Stimulated activated CD4-positive, alpha-beta T cell treated with anti-CD3 and anti-CD28 coated beads, Interleukin-12 subunit alpha, Interleukin-12 subunit beta, amount 100 ng/mL, for 4 hours (primary cell): Measurements from ENCODE around the gene LTBP2.

Experiments used
- DNase-seq: peaks from one replicate; pipeline ENCODE4 v3.0.0-alpha.2; 2020

Gene LTBP2

DNA sequence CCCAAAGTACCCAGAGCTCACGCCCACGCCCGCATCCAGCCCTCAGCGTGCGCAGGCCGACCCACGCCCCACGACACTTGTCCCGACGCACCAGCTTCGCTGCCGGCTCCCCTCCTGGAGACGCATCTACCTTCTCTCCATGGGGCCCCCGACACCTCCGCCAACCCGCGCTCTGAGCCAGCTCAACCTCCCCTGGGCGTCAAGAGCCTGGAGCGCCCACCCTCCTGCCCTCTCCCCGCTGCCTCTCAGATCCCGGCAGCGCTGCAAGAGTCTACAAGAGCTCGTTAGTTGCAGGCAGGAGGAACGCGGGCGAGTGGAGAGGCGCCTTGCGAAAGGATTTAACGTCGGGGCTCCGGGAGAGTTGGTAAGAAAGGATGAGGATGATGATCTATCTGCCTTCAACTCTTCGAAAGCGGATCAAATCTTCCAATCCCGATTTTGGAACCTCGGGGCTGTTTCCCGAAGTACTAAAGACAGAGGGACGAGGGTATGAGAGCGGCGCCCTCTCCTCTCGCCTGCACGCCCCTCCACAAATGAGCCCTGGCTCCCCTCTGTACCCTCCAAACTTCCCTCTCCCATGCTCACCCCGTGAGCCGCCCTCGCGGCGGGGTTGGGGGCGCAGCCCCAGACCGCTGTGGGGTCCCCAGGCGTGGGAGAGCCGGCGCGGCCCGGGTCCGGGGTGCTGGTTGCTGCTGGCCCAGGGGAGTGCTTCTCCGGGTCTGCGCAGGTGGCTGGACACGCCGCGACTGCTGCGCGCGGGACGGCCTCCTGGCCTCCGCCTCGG is 979 bp downstream of the LTBP2 start:
- no peak for DNase-seq

DNA sequence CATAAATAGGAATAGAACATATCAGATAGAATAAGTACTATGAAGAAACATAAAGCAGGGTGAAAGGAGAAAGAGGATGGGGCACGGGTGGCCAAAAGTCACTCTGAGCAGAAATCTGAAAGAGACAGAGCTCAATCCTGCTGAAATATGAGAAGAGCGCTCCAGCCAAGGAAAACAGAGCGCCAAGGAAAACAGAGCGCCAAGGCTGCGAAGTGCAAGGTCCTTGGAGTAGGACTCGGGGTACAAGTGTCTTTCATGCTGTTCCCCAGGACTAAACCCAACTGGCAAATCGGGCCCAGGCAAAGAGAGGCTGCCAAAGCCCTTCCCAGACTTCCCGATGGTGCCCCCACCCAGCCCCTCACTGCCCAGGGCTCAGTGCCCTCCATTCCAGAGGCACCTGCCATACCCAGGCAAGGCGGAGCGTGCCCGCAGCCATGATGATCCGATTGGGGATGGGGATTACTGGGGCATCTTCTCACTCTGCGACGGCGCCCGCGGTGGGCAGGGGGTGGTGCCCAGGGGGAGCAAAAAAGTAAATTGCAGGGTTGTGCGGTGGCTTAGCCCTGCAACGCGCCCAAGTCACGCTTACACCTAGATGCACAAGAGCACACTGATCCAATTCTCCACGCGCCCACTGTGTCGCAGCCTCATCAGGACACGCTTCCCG is 1.7 kb downstream of the LTBP2 start:
- no peak for DNase-seq

- DNase-seq, result no peak
Measured at GRCh38 chr14:74609721-74610120, 2.3 kb downstream of the LTBP2 start.

- peak; percentile 82 for DNase-seq
Measured at GRCh38 chr14:74608959-74609611, 3.0 kb downstream of the LTBP2 start.

DNA sequence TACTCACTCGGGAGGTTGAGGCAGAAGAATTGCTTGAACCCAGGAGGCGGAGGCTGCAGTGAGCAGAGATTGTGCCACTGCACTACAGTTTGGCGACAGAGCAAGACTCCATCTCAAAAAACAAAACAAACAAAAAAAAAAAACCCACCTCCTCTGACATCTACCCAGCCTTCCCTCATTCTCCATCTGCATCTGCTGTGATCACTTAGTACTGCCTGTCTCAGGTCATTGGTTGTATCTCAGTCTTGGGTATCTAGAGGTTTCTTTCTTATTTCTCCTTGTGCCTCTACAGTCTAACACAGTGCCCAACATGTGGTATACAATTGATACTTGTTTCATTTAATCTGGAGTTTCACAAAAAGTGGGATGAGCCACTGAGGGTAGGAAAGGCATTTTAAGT is 5.3 kb downstream of the LTBP2 start:
- no peak for DNase-seq

GRCh38 chr14:74605531-74606223 is 6.4 kb downstream of the LTBP2 start:
- DNase-seq, result no peak

GRCh38 chr14:74604911-74605310 is 7.1 kb downstream of the LTBP2 start:
- no peak for DNase-seq

DNA sequence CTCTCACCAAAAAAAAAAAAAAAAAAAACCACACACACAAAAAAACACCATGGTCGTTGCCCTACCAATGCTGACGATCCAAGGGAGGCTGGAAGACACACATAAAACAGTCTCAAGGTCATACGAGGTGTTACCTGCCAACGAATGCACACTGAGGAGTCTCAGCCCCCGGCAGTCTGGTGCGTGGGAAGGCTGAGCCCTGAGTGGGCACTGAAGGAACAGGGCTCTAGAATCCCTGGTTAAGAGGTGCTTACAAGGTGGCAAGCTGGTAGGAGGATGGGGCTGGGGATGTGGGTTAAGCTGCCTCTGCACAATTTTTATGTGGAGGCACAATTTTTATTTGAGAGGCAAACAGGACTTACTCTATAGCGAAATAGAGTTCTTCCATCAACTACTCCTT is 7.9 kb downstream of the LTBP2 start:
- no peak for DNase-seq

- DNase-seq, result no peak
Measured at GRCh38 chr14:74601982-74602381, 10.1 kb downstream of the LTBP2 start.

DNA sequence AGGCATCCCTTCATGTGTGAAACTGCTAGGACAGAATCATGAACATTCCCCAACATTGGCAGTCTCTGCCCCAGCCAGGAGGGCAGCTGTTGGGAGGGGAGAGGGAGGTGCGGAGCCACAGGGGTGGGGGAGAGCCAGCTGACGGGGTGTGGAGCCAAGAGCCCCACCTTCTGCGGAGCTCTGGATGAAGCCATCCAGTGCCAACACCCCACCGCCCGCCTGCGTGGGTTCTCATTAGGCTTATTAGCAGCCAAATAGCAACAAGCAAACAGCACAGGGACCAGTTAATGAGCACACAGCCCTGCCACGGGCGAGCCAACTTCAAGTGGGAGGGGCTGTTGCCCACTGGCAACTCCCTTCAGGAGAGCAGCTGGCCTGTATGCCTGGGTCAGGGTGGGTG is 12.1 kb downstream of the LTBP2 start:
- no peak for DNase-seq

DNA sequence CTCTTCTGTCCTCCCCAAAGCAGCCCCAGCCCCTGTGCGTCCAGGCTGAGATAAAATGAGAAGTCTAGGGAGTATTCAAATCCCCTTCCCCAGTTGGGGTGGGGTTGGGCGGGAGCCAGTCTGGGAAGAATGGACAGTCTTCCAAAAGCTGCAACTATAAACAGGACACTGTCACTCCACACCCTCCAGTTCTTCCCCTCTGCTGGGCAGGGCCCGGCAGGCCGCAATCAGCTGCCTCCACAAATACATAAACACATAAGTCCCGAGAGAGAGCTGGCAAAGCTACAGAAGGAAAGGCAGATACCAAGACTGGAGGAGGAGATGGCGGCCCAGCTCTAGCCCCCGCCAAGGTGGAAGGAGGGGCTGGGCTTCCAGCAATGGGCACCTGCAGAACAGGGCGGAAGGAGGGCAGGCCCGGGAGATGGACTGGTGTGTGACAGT is 12.7 kb downstream of the LTBP2 start:
- no peak for DNase-seq

DNA sequence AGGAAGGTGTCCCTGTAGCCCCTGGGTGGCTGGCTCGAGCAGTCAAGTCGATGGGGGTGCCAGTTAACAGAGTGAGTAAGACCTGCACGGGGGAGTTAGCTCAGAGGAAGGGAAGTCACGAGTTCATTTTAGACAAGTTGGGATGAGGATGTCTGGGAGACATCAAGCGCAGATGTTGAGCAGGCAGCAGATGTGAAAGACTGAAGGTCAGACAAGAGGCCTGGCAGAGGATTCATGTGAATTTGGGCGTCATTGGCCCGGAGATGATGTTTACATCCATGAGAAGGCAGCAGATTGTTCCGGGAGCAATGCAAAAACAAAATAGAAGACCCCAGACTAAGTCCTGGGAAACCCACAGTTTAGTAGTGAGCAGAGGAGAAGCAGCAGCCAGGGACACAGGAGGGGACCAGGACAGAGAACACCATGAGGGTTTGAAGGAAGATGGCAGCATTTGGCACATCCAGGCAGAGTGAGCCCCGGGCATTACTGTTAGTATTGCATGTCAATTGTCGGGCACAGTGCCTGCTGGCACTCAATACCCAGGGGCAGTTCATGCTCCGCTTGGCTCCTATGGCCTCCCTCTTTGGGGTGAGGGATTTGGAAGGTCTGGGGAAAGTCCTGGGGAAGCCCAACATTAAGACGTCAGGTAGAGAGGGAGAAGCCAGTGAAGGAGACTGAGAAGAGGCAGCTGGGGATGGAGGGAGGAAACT is 15.1 kb downstream of the LTBP2 start:
- DNase-seq, result no peak

- DNase-seq, result no peak
Measured at GRCh38 chr14:74595006-74595735, 16.9 kb downstream of the LTBP2 start.

- DNase-seq, result no peak
Measured at GRCh38 chr14:74594606-74595005, 17.4 kb downstream of the LTBP2 start.

DNA sequence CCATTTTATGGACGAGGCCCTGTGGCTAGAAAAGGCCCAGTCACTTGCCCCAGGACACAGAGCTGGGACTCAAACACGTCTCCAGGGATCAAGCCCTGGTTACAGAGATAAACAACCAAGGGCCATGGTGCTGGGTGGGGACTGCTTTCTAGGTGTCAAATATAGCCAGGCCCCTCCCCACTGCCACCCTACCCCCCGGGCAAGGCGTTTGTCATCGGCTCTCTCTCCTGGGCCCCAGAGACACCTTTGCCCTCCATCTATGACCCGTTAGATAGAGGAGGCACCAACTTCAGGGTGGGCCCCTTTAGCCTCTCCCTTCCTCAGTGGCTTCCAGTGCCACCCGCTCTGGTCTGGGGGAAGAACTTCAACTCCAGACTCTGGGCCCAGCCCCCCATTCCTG is 18.0 kb downstream of the LTBP2 start:
- DNase-seq, result no peak

GRCh38 chr14:74593241-74593953 is 18.6 kb downstream of the LTBP2 start:
- no peak for DNase-seq

- no peak for DNase-seq
Measured at GRCh38 chr14:74592476-74593201, 19.4 kb downstream of the LTBP2 start.

- no peak for DNase-seq
Measured at GRCh38 chr14:74591899-74592298, 20.1 kb downstream of the LTBP2 start.

DNA sequence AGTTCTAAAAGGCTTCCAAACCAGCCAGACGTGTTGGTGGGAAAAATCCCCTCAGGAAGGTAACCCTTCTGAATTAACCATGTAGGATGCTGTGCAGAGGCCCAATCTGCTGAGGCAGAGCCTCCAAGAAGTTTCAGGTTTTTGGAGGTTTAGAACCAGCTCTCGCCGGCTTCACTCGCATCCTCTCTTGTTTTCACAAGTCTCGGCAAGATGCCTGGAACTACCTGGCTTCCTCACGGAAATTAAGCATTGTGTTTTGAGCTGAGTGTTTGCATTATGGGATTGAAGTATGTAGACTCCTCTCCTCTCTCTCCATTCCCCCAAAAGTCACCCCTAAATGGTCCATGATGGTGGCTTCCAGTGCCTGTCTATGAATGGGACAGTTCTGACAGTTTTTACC is 20.6 kb downstream of the LTBP2 start:
- no peak for DNase-seq

- DNase-seq, result no peak
Measured at GRCh38 chr14:74589291-74589879, 22.7 kb downstream of the LTBP2 start.
